Measurements from ENCODE around the gene PREB.
"Not testable (repeated sequence)": the region's sequence is repeated elsewhere in the genome, so short reads cannot be mapped to it uniquely, and the experiment has no call there.

PREB gene

DNA sequence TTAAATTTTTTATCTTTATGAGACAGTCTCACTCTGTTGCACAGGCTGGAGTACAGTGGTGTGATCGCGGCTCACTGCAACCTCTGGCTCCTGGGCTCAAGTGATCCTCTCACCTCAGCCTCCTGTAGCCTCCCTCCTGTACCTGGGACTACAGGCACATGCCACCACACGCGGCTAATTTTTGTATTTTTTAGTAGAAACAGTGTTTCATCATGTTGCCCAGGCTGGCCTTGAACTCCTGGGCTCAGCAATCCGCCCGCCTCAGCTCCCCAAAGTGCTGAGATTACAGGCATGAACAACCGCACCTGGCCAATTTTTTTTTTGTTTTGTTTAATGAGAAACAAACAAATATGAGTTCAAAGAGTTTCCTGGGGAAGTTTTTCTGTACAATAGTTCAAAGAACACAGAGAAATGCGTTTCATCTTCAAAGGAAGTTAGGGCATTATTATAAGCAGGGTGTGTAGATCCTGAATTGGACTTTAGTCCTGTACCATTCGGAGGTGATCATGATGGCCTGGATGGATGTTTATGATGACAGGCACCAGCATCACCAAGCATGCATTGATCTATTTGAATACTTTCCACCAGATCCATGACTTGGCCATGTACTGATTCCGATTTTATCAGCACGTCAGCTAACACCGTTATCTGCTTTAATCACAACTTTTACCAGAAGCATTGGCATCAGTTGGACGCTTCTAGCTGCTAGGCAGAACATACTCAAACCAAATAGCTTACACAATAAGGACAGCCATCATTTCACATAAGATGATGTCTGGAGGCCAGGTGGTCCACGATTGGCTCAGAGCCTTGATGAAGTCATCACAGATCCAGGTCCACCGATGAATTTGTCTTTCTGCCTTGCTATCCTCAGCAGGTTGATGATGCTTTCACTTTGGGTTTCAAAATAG is 43.3 kb upstream of the PREB start:
- H3K23ac ChIP-seq (ENCODE audit: low read length) = no peak overlapping the region
- H3K27ac ChIP-seq (ENCODE audit: low read depth, low read length) = no peak overlapping the region
- no peak overlapping the region for H3K56ac ChIP-seq (ENCODE audit: low read length)
- H2BK15ac ChIP-seq (replicated peaks; ENCODE audit: low read depth) = no peak overlapping the region
- H3K36me3 ChIP-seq (ENCODE audit: control insufficient read depth, insufficient read depth, low read length) = no peaks in the 10 kb centered on the region
- H2BK5ac ChIP-seq (ENCODE audit: low read length) = no peak overlapping the region
- H3K4me3 ChIP-seq (ENCODE audit: low read length) = no peak overlapping the region
- no peak overlapping the region for H4K8ac ChIP-seq (ENCODE audit: low read depth, low read length)
- no peak for DNase-seq
- no peak overlapping the region for H4K5ac ChIP-seq (ENCODE audit: low read length)
- no peak overlapping the region for H3K9ac ChIP-seq (ENCODE audit: low read length)
- no peak overlapping the region for H3K18ac ChIP-seq (ENCODE audit: low read length)
- no peak overlapping the region for H2BK120ac ChIP-seq (ENCODE audit: low read depth, low read length)
- H3K27me3 ChIP-seq (ENCODE audit: insufficient read depth, low read length, poor library complexity) = no peaks in the 10 kb centered on the region
- no peaks in the 10 kb centered on the region for H3K79me2 ChIP-seq (ENCODE audit: control insufficient read depth, insufficient read depth, low read length)
- WGBS (ENCODE audit: extremely low coverage, insufficient coverage, low lambda C conversion rate) = no CpG with 5 or more reads among the region's 15 CpGs
- H3K79me1 ChIP-seq (ENCODE audit: low read length) = no peaks in the 10 kb centered on the region
- H3K4me2 ChIP-seq (ENCODE audit: low read length) = no peak overlapping the region
- no peaks in the 10 kb centered on the region for H3K4me1 ChIP-seq (ENCODE audit: control insufficient read depth, low read depth, low read length)
- H2AK5ac ChIP-seq (ENCODE audit: low read length) = no peak overlapping the region
- no peak overlapping the region for H3K4ac ChIP-seq (ENCODE audit: low read depth, low read length)

GRCh38 chr2:27175781-27176180 is 41.3 kb upstream of the PREB start:
- H3K4me2 ChIP-seq (ENCODE audit: low read length); H3K4ac ChIP-seq (ENCODE audit: low read depth, low read length); H2BK5ac ChIP-seq (ENCODE audit: low read length); H3K27ac ChIP-seq (ENCODE audit: low read depth, low read length); H3K27me3 ChIP-seq (ENCODE audit: insufficient read depth, low read length, poor library complexity); H3K56ac ChIP-seq (ENCODE audit: low read length); H3K4me3 ChIP-seq (ENCODE audit: low read length); H4K5ac ChIP-seq (ENCODE audit: low read length); H3K79me2 ChIP-seq (ENCODE audit: control insufficient read depth, insufficient read depth, low read length); H3K36me3 ChIP-seq (ENCODE audit: control insufficient read depth, insufficient read depth, low read length); H3K79me1 ChIP-seq (ENCODE audit: low read length); H2BK120ac ChIP-seq (ENCODE audit: low read depth, low read length); H3K9ac ChIP-seq (ENCODE audit: low read length); H3K23ac ChIP-seq (ENCODE audit: low read length); H2BK15ac ChIP-seq (replicated peaks; ENCODE audit: low read depth); H4K8ac ChIP-seq (ENCODE audit: low read depth, low read length); H3K18ac ChIP-seq (ENCODE audit: low read length); H3K4me1 ChIP-seq (ENCODE audit: control insufficient read depth, low read depth, low read length); H2AK5ac ChIP-seq (ENCODE audit: low read length); DNase-seq: not testable (repeated sequence)
- no CpG with 5 or more reads among the region's 4 CpGs for WGBS (ENCODE audit: extremely low coverage, insufficient coverage, low lambda C conversion rate)

DNA sequence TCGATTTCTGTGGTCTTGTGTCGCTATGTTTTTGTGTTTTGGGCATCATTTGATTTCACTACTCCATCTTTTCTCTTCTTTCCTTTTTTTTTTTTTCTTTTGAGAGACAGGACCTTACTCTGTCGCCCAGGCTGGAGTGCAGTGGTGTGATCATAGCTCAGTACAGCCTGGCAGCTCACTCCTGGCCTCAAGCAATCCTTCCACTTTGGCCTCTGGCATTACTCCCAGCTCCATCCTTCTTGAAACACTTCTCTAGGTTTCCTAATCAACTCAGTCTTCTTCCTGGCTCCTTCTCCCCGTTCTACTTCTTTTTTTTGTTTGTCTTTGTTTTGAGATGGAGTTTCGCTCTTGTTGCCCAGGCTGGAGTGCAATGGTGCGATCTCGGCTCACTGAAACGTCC is 40.9 kb upstream of the PREB start:
- no peak overlapping the region for H3K56ac ChIP-seq (ENCODE audit: low read length)
- no peaks in the 10 kb centered on the region for H3K79me2 ChIP-seq (ENCODE audit: control insufficient read depth, insufficient read depth, low read length)
- no peak overlapping the region for H4K8ac ChIP-seq (ENCODE audit: low read depth, low read length)
- no peak overlapping the region for H3K27ac ChIP-seq (ENCODE audit: low read depth, low read length)
- no peaks in the 10 kb centered on the region for H3K79me1 ChIP-seq (ENCODE audit: low read length)
- H3K18ac ChIP-seq (ENCODE audit: low read length) = no peak overlapping the region
- H3K23ac ChIP-seq (ENCODE audit: low read length) = no peak overlapping the region
- H4K5ac ChIP-seq (ENCODE audit: low read length) = no peak overlapping the region
- no peak overlapping the region for H3K4me2 ChIP-seq (ENCODE audit: low read length)
- no peaks in the 10 kb centered on the region for H3K36me3 ChIP-seq (ENCODE audit: control insufficient read depth, insufficient read depth, low read length)
- H2AK5ac ChIP-seq (ENCODE audit: low read length) = no peak overlapping the region
- no peak overlapping the region for H2BK120ac ChIP-seq (ENCODE audit: low read depth, low read length)
- H3K27me3 ChIP-seq (ENCODE audit: insufficient read depth, low read length, poor library complexity) = no peaks in the 10 kb centered on the region
- DNase-seq = no peak
- H3K4me1 ChIP-seq (ENCODE audit: control insufficient read depth, low read depth, low read length) = no peaks in the 10 kb centered on the region
- no peak overlapping the region for H3K9ac ChIP-seq (ENCODE audit: low read length)
- no peak overlapping the region for H2BK15ac ChIP-seq (replicated peaks; ENCODE audit: low read depth)
- no peak overlapping the region for H3K4me3 ChIP-seq (ENCODE audit: low read length)
- no CpG with 5 or more reads among the region's 8 CpGs for WGBS (ENCODE audit: extremely low coverage, insufficient coverage, low lambda C conversion rate)
- H3K4ac ChIP-seq (ENCODE audit: low read depth, low read length) = no peak overlapping the region
- no peak overlapping the region for H2BK5ac ChIP-seq (ENCODE audit: low read length)

GRCh38 chr2:27174638-27175037 is 40.2 kb upstream of the PREB start:
- Histone ChIP-seq H3K18ac (ENCODE audit: low read length) (no peak overlapping the region), H3K4me3 (ENCODE audit: low read length) (no peak overlapping the region), H4K8ac (ENCODE audit: low read depth, low read length) (no peak overlapping the region), H3K4me2 (ENCODE audit: low read length) (no peak overlapping the region), H2BK120ac (ENCODE audit: low read depth, low read length) (no peak overlapping the region), H3K56ac (ENCODE audit: low read length) (no peak overlapping the region), H3K4me1 (ENCODE audit: control insufficient read depth, low read depth, low read length) (no peaks in the 10 kb centered on the region), H4K5ac (ENCODE audit: low read length) (no peak overlapping the region), H3K27ac (ENCODE audit: low read depth, low read length) (no peak overlapping the region), H3K79me1 (ENCODE audit: low read length) (no peaks in the 10 kb centered on the region), H3K27me3 (ENCODE audit: insufficient read depth, low read length, poor library complexity) (no peaks in the 10 kb centered on the region), H3K9ac (ENCODE audit: low read length) (no peak overlapping the region), H2BK5ac (ENCODE audit: low read length) (no peak overlapping the region), H2AK5ac (ENCODE audit: low read length) (no peak overlapping the region), H3K23ac (ENCODE audit: low read length) (no peak overlapping the region), H3K36me3 (ENCODE audit: control insufficient read depth, insufficient read depth, low read length) (no peaks in the 10 kb centered on the region), H2BK15ac (replicated peaks; ENCODE audit: low read depth) (no peak overlapping the region), H3K4ac (ENCODE audit: low read depth, low read length) (no peak overlapping the region), H3K79me2 (ENCODE audit: control insufficient read depth, insufficient read depth, low read length) (no peaks in the 10 kb centered on the region)
- 100% methylated on average over 2 of the region's 6 CpGs for WGBS (ENCODE audit: extremely low coverage, insufficient coverage, low lambda C conversion rate)
- no peak for DNase-seq

DNA sequence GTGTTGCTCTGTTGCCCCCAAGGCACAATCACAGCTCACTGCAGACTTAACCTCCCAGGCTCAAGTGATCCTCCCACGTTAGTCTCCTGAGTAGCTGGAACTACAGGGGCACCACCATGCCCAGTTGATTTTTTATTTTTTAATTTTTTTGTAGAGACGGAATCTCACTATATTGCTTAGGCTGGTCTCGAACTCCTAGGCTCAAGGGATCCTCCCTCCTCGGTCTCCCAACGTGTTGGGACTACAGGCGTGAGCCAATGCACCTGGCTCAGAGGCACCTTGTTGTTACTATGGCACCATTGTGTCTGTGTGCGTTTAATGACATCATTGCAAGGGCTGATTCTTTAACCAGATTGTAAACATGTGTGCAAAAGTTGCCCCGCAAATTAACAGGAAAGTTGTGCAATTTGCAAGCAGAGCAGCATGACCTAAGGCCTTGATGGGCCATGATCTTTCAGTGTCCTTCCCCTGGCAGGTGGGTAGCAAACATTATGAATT is 37.0 kb upstream of the PREB start:
- Histone ChIP-seq H3K27me3 (ENCODE audit: insufficient read depth, low read length, poor library complexity) (no peaks in the 10 kb centered on the region), H3K4me2 (ENCODE audit: low read length) (no peak overlapping the region), H4K8ac (ENCODE audit: low read depth, low read length) (no peak overlapping the region), H4K5ac (ENCODE audit: low read length) (no peak overlapping the region), H3K56ac (ENCODE audit: low read length) (no peak overlapping the region), H3K4me1 (ENCODE audit: control insufficient read depth, low read depth, low read length) (no peaks in the 10 kb centered on the region), H3K18ac (ENCODE audit: low read length) (no peak overlapping the region), H3K4ac (ENCODE audit: low read depth, low read length) (no peak overlapping the region), H3K79me2 (ENCODE audit: control insufficient read depth, insufficient read depth, low read length) (no peaks in the 10 kb centered on the region), H3K36me3 (ENCODE audit: control insufficient read depth, insufficient read depth, low read length) (no peaks in the 10 kb centered on the region), H3K23ac (ENCODE audit: low read length) (no peak overlapping the region), H2BK5ac (ENCODE audit: low read length) (no peak overlapping the region), H2AK5ac (ENCODE audit: low read length) (no peak overlapping the region), H2BK120ac (ENCODE audit: low read depth, low read length) (no peak overlapping the region), H3K4me3 (ENCODE audit: low read length) (no peak overlapping the region), H3K79me1 (ENCODE audit: low read length) (no peaks in the 10 kb centered on the region), H3K9ac (ENCODE audit: low read length) (no peak overlapping the region), H2BK15ac (replicated peaks; ENCODE audit: low read depth) (no peak overlapping the region), H3K27ac (ENCODE audit: low read depth, low read length) (no peak overlapping the region)
- no peak for DNase-seq
- WGBS (ENCODE audit: extremely low coverage, insufficient coverage, low lambda C conversion rate) = no CpG with 5 or more reads among the region's 8 CpGs
